Measurements from ENCODE around the gene RCVRN.

Gene RCVRN

DNA sequence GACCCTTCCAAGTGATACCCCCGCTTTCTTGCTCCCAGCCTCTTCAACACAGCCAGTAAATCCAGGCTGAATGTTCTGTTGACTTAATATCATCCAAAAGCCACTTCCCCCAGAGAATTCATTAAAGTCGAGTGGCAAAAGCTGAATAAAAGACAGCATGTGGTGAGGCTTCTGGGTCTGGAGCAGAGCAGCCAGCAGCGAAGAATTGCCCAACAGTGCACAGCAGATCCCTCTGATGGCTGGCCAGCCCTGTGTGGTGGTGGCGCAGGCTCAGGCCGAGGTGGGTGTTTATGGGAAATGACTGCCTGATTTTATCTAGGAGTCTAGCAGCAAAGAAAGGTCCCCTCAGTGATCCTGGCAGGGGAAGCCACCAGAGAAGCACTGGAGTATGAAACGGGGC lies 30.3 kb upstream of the RCVRN start:
- H3K36me3 ChIP-seq (ENCODE audit: insufficient read depth, low read length), result peaks cover 57% of the 10 kb centered on the region
- no peak overlapping the region for H3K4me3 ChIP-seq (ENCODE audit: low read length, poor library complexity, severe bottlenecking)
- no peaks in the 10 kb centered on the region for H3K79me2 ChIP-seq (ENCODE audit: insufficient read depth, low read length)
- H3K9me2 ChIP-seq (replicated peaks; ENCODE audit: low read depth, low read length), result no peaks in the 10 kb centered on the region
- TF ChIP-seq EZH2phosphoT487 (IDR thresholded peaks at IDR 0.05; ENCODE audit: borderline replicate concordance), result no peak
- TF ChIP-seq, protein P1, sequence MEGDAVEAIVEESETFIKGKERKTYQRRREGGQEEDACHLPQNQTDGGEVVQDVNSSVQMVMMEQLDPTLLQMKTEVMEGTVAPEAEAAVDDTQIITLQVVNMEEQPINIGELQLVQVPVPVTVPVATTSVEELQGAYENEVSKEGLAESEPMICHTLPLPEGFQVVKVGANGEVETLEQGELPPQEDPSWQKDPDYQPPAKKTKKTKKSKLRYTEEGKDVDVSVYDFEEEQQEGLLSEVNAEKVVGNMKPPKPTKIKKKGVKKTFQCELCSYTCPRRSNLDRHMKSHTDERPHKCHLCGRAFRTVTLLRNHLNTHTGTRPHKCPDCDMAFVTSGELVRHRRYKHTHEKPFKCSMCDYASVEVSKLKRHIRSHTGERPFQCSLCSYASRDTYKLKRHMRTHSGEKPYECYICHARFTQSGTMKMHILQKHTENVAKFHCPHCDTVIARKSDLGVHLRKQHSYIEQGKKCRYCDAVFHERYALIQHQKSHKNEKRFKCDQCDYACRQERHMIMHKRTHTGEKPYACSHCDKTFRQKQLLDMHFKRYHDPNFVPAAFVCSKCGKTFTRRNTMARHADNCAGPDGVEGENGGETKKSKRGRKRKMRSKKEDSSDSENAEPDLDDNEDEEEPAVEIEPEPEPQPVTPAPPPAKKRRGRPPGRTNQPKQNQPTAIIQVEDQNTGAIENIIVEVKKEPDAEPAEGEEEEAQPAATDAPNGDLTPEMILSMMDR (conservative IDR thresholded peaks at IDR 0.05; ENCODE audit: low read length), result no peak
- H3K9me3 ChIP-seq (ENCODE audit: insufficient read depth, low read depth, low read length), result no peaks in the 10 kb centered on the region; the same call in 1 of the 2 replicates
- H4K20me1 ChIP-seq (ENCODE audit: insufficient read depth, low read length, poor library complexity, severe bottlenecking), result no peaks in the 10 kb centered on the region
- H3K27me3 ChIP-seq (ENCODE audit: insufficient read depth, low read length, poor library complexity, severe bottlenecking), result no peaks in the 10 kb centered on the region
- no peak overlapping the region for H3K9ac ChIP-seq (ENCODE audit: low read depth, low read length, poor library complexity, severe bottlenecking)
- no peak overlapping the region for H3K4me2 ChIP-seq (ENCODE audit: low read depth, low read length, poor library complexity, severe bottlenecking)
- no peaks in the 10 kb centered on the region for H3F3A ChIP-seq (ENCODE audit: low read depth)
- H3K4me1 ChIP-seq (ENCODE audit: insufficient read depth, low read length, poor library complexity, severe bottlenecking), result no peaks in the 10 kb centered on the region
- H2AFZ ChIP-seq (ENCODE audit: low read length), result no peak overlapping the region

DNA sequence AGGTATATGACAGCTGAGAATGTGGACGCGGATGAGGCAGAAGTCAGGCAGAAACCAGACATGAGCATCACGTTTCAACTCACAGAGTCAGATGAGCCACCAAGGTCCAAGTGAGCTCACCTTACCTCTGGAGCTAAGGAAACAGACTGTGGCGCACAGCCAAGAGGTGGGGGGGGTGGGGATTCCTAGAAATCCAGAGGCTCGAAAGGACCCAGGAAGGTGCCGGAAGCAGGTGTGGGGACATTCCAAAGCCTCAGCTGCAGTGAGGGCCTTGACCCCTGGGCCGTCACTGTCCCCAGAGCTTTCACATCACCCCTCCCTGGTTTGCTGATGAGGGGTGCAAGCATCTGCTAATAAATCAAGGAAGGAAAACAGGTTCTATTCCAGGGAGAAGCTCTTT lies 29.3 kb upstream of the RCVRN start:
- H2AFZ ChIP-seq (ENCODE audit: low read length), result no peak overlapping the region
- no peak overlapping the region for H3K4me3 ChIP-seq (ENCODE audit: low read length, poor library complexity, severe bottlenecking)
- no peak for TF ChIP-seq EZH2phosphoT487 (IDR thresholded peaks at IDR 0.05; ENCODE audit: borderline replicate concordance)
- TF ChIP-seq, protein P1 (conservative IDR thresholded peaks at IDR 0.05; ENCODE audit: low read length), result no peak
- H4K20me1 ChIP-seq (ENCODE audit: insufficient read depth, low read length, poor library complexity, severe bottlenecking), result no peaks in the 10 kb centered on the region
- H3K9me3 ChIP-seq (ENCODE audit: insufficient read depth, low read depth, low read length), result no peaks in the 10 kb centered on the region; the same call in 1 of the 2 replicates
- H3K9me2 ChIP-seq (replicated peaks; ENCODE audit: low read depth, low read length), result no peaks in the 10 kb centered on the region
- H3K4me1 ChIP-seq (ENCODE audit: insufficient read depth, low read length, poor library complexity, severe bottlenecking), result no peaks in the 10 kb centered on the region
- no peaks in the 10 kb centered on the region for H3K27me3 ChIP-seq (ENCODE audit: insufficient read depth, low read length, poor library complexity, severe bottlenecking)
- H3F3A ChIP-seq (ENCODE audit: low read depth), result no peaks in the 10 kb centered on the region
- H3K9ac ChIP-seq (ENCODE audit: low read depth, low read length, poor library complexity, severe bottlenecking), result no peak overlapping the region
- H3K79me2 ChIP-seq (ENCODE audit: insufficient read depth, low read length), result no peaks in the 10 kb centered on the region
- H3K4me2 ChIP-seq (ENCODE audit: low read depth, low read length, poor library complexity, severe bottlenecking), result no peak overlapping the region
- peaks cover 47% of the 10 kb centered on the region for H3K36me3 ChIP-seq (ENCODE audit: insufficient read depth, low read length)

GRCh38 chr17:9932491-9932890 lies 27.4 kb upstream of the RCVRN start:
- Histone ChIP-seq H3K79me2 (ENCODE audit: insufficient read depth, low read length) (no peaks in the 10 kb centered on the region), H3K4me3 (ENCODE audit: low read length, poor library complexity, severe bottlenecking) (no peak overlapping the region), H3K4me1 (ENCODE audit: insufficient read depth, low read length, poor library complexity, severe bottlenecking) (no peaks in the 10 kb centered on the region), H3K4me2 (ENCODE audit: low read depth, low read length, poor library complexity, severe bottlenecking) (no peak overlapping the region), H3F3A (ENCODE audit: low read depth) (no peaks in the 10 kb centered on the region), H3K9ac (ENCODE audit: low read depth, low read length, poor library complexity, severe bottlenecking) (no peak overlapping the region), H3K27me3 (ENCODE audit: insufficient read depth, low read length, poor library complexity, severe bottlenecking) (no peaks in the 10 kb centered on the region), H2AFZ (ENCODE audit: low read length) (no peak overlapping the region), H4K20me1 (ENCODE audit: insufficient read depth, low read length, poor library complexity, severe bottlenecking) (no peaks in the 10 kb centered on the region), H3K9me2 (replicated peaks; ENCODE audit: low read depth, low read length) (no peaks in the 10 kb centered on the region), H3K9me3 (ENCODE audit: insufficient read depth, low read depth, low read length) (no peaks in the 10 kb centered on the region), H3K36me3 (ENCODE audit: insufficient read depth, low read length) (peaks cover 29% of the 10 kb centered on the region; the same call in 1 of the 2 replicates)
- TF ChIP-seq, protein P1 (conservative IDR thresholded peaks at IDR 0.05; ENCODE audit: low read length), result no peak
- TF ChIP-seq EZH2phosphoT487 (IDR thresholded peaks at IDR 0.05; ENCODE audit: borderline replicate concordance), result no peak

Data from Loucy (cell line).